NCI-H524 (cell line): ENCODE measurements around the gene ZNF558.
"Not testable (repeated sequence)": the region's sequence is repeated elsewhere in the genome, so short reads cannot be mapped to it uniquely, and the experiment has no call there.

Experiments
- DNase-seq, 2 experiments: peaks; one replicate each; lab custom pipeline; 2025; lab: John Stamatoyannopoulos, UW

ZNF558 gene

DNA sequence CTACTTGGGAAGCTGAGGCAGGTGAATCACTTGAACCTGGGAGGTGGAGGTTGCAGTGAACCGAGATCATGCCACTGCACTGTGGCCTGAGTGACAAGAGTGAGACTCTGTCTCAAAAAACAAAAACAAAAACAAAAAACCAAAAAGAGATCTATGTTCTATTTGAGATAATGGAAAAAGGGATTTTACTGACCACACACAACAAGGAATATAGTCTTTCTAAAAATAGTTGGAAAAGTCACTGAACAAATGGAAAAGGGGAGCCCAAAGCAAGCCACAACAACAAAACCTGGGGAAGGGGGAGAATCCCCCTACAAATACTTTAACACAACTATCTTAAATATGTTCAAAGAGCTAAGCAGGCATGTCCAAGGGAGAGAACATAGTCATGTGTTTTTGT, 37.3 kb downstream of the ZNF558 start:
- no peak for DNase-seq

GRCh38 chr19:8773587-8773986, 58.5 kb downstream of the ZNF558 start:
- DNase-seq, result not testable (repeated sequence)

DNA sequence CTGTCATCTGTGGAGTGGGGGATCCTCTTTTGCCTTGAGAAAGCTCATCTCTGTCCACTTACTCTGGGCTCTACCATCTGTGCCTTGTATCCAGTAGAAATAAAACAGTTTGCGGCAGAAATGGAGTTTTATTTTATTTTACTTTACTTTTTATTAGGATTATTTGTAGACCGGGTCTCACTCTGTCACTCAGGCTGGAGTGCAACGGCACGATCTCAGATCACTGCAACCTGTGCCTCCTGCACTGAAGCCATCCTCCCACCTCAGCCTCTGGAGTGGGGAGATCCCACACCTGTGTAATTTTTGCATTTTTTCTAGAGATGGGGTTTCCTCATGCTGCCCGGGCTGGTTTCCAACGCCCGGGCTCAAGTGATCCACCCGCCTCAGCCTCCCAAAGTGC, 62.8 kb downstream of the ZNF558 start:
- DNase-seq, result not testable (repeated sequence)

GRCh38 chr19:8767257-8767656, 64.8 kb downstream of the ZNF558 start:
- DNase-seq, result not testable (repeated sequence)
